Muscle of leg (tissue), 9 donors: Measurements from ENCODE around the gene C8A. TPM values are rescaled to one million over a fixed set of nuclear protein-coding genes. Genes with fewer than 3 reads are reported as not detected.

Experiments used
- polyA plus RNA-seq, 8 donors: library from polyadenylated mRNA; unstranded; fragments of 120-200 nt; gene quantifications; one replicate each; pipeline versions ENCODE4 v1.2.1 to v1.2.3, GENCODE V29; 2013; ENCODE audit warnings: inconsistent platforms in 1 of 8, low replicate concordance in 1 of 8; ENCODE audit not compliant: insufficient read length in 8 of 8, insufficient read depth in 1 of 8
- total RNA-seq: library from RNA; stranded (reverse); fragments of 120-200 nt; gene quantifications from one replicate; pipeline ENCODE4 v1.2.4, GENCODE V29; 2013

The C8A gene
- total and polyA plus RNA-seq, 9 donors, result 0.33 TPM; not detected in 8

Other genes starting within 250 kb of the C8A start
- gene PRKAA2, start 209.5 kb upstream of the C8A start, total RNA-seq, result 27.5 TPM
- 10 to 100 TPM; 13.1 to 42.1 (median 24.0) TPM for gene PRKAA2, start 209.5 kb upstream of the C8A start, polyA plus RNA-seq
- gene FYB2, start 35.4 kb upstream of the C8A start, total RNA-seq, result not detected
- under 1 TPM in 4 of 8 donors, not detected in 4; 0.06 to 0.82 (median 0.18) TPM for gene FYB2, start 35.4 kb upstream of the C8A start, polyA plus RNA-seq
- gene C8B, start 111.2 kb downstream of the C8A start, total RNA-seq, result not detected
- gene C8B, start 111.2 kb downstream of the C8A start, polyA plus RNA-seq, result under 1 TPM in 2 of 8 donors, not detected in 6; 0.25 to 0.40 TPM